A549 (cell line): Measurements from ENCODE around the gene NAA25. TPM values are rescaled to one million over a fixed set of nuclear protein-coding genes. Genes with fewer than 3 reads are reported as not detected.

Experiments used
- ATAC-seq, 2 experiments: fragments of 200-7000 bp in 1 of 2; fragments of >200 bp in 1 of 2; cut with Nextera tagmentation in 1 of 2; cut with Tn5 transposase in 1 of 2; 3 replicates each; pipeline versions ENCODE4 v1.8.0 to v1.9.1; 2018 to 2020; ENCODE audit warnings: mild to moderate bottlenecking in 1 of 2, moderate library complexity in 1 of 2
- CTCF ChIA-PET: fragments of 300-600 bp; sonication (Branson Sonifier 250); formaldehyde crosslinking; extraction: SDS; loops from one replicate; lab custom pipeline; 2021; ENCODE audit warnings: antibody characterized with exemption, inconsistent platforms; lab: Yijun Ruan, JAX
- POLR2A ChIA-PET: fragments of 350-600 bp; formaldehyde crosslinking; extraction: SDS; loops from one replicate; lab custom pipeline; 2021; ENCODE audit warnings: antibody characterized with exemption, inconsistent platforms; lab: Yijun Ruan, JAX
- DNase-seq, 2 experiments: peaks; one replicate each; pipeline versions ENCODE4 v3.0.0 to v3.0.0-alpha.2; 2011 to 2016; ENCODE audit warnings: low read depth in 1 of 2, low spot score in 1 of 2
- FAIRE-seq: peaks from 2 replicates; lab custom pipeline; 2011; peaks lifted over from hg19 to GRCh38; lab: Jason Lieb, UNC
- H3K27ac ChIP-seq, 2 experiments: fragments of >200 bp; sonication (Bioruptor Twin); formaldehyde crosslinking; 3 replicates each; pipeline ENCODE4 v1.5.1; 2016 to 2017
- H3K4me1 ChIP-seq: fragments of >200 bp; sonication (Bioruptor Twin); formaldehyde crosslinking; 3 replicates; pipeline ENCODE4 v1.6.1; 2016
- H3K4me2 ChIP-seq: fragments of >200 bp; sonication (Bioruptor Twin); formaldehyde crosslinking; 3 replicates; pipeline ENCODE4 v1.6.1; 2016
- H3K4me3 ChIP-seq: fragments of >200 bp; sonication (Bioruptor Twin); formaldehyde crosslinking; 3 replicates; pipeline ENCODE4 v1.5.1; 2016
- H3K9me3 ChIP-seq: fragments of >200 bp; sonication (Bioruptor Twin); formaldehyde crosslinking; 3 replicates; pipeline ENCODE4 v1.6.1; 2016
- ATOH8 ChIP-seq: fragments of 250-450 bp; sonication (Bioruptor Pico); IDR thresholded peaks from 2 replicates; pipeline ENCODE4 v1.5.0; 2020; ENCODE audit warnings: low read depth, mild to moderate bottlenecking, moderate library complexity
- BHLHE40 ChIP-seq: IDR thresholded peaks from 2 replicates; pipeline ENCODE4 v1.6.1; 2012; ENCODE audit warnings: low read depth, low read length, inconsistent platforms
- CBX2 ChIP-seq: fragments of 200-600 bp; sonication (generic); IDR thresholded peaks from 2 replicates; pipeline ENCODE4 v1.6.1; 2016; ENCODE audit warnings: low read depth, mild to moderate bottlenecking, borderline replicate concordance
- CBX8 ChIP-seq: fragments of 200-600 bp; sonication (generic); IDR thresholded peaks from 2 replicates; pipeline ENCODE4 v1.6.1; 2016
- CEBPB ChIP-seq, 2 experiments: fragments of >200 bp in 1 of 2; sonication (Bioruptor Twin) in 1 of 2; formaldehyde crosslinking in 1 of 2; IDR thresholded peaks; 2 replicates each; pipeline ENCODE4 v1.6.1; 2012 to 2016
- CHD2 ChIP-seq: fragments of 150-350 bp; IDR thresholded peaks from 2 replicates; pipeline ENCODE4 v1.6.1; 2014; ENCODE audit warnings: low read length; ENCODE audit not compliant: partially characterized antibody
- CTCF ChIP-seq: fragments of >200 bp; sonication (Bioruptor Twin); formaldehyde crosslinking; IDR thresholded peaks from 3 replicates; pipeline ENCODE4 v1.5.1; 2016
- E2F6 ChIP-seq: IDR thresholded peaks from 2 replicates; pipeline ENCODE4 v1.6.1; 2012; ENCODE audit warnings: low read depth, borderline replicate concordance
- EHF ChIP-seq: fragments of 250-450 bp; sonication (Bioruptor Pico); IDR thresholded peaks from 2 replicates; pipeline ENCODE4 v1.5.0; 2020; ENCODE audit warnings: mild to moderate bottlenecking
- ESRRA ChIP-seq: fragments of 150-350 bp; IDR thresholded peaks from 2 replicates; pipeline ENCODE4 v1.6.1; 2014; ENCODE audit warnings: mild to moderate bottlenecking, low read length, borderline replicate concordance
- FOSL2 ChIP-seq, 2 experiments: fragments of 450-650 bp in 1 of 2; fragments of >200 bp in 1 of 2; sonication (Bioruptor Twin) in 1 of 2; formaldehyde crosslinking; IDR thresholded peaks; 2 replicates each; pipeline versions ENCODE4 v1.5.0 to v1.6.1; 2016 to 2020; ENCODE audit warnings: mild to moderate bottlenecking in 1 of 2, moderate library complexity in 1 of 2
- HOXB13 ChIP-seq: fragments of 250-450 bp; sonication (Bioruptor Pico); IDR thresholded peaks from 2 replicates; pipeline ENCODE4 v1.5.0; 2020; ENCODE audit warnings: low read depth, mild to moderate bottlenecking, moderate library complexity
- HOXB5 ChIP-seq: fragments of 250-450 bp; sonication (Bioruptor Pico); IDR thresholded peaks from 2 replicates; pipeline ENCODE4 v1.5.0; 2020; ENCODE audit warnings: mild to moderate bottlenecking, moderate library complexity
- JUN ChIP-seq, 2 experiments: fragments of >200 bp; sonication (Bioruptor Twin); formaldehyde crosslinking; IDR thresholded peaks; 2 replicates in 1 of 2; 3 replicates in 1 of 2; pipeline ENCODE4 v1.6.1; 2016 to 2017
- MAX ChIP-seq: IDR thresholded peaks from 2 replicates; pipeline ENCODE4 v1.6.1; 2012
- MAZ ChIP-seq: fragments of 150-350 bp; IDR thresholded peaks from 2 replicates; pipeline ENCODE4 v1.6.1; 2014; ENCODE audit warnings: antibody characterized with exemption, low read depth, low read length, borderline replicate concordance
- MYC ChIP-seq: IDR thresholded peaks from 2 replicates; pipeline ENCODE4 v1.6.1; 2012; ENCODE audit warnings: mild to moderate bottlenecking, inconsistent platforms, low read length, improper control_type of control experiment, borderline replicate concordance
- PBX3 ChIP-seq: IDR thresholded peaks from 2 replicates; pipeline ENCODE4 v1.6.1; 2012
- PHF8 ChIP-seq: fragments of 200-600 bp; sonication (generic); IDR thresholded peaks from 2 replicates; pipeline ENCODE4 v1.6.1; 2016; ENCODE audit warnings: low read depth, mild to moderate bottlenecking, antibody characterized with exemption, moderate library complexity, borderline replicate concordance
- POLR2A ChIP-seq: IDR thresholded peaks from 2 replicates; pipeline ENCODE4 v1.6.1; 2012; ENCODE audit warnings: mild to moderate bottlenecking, low read length
- RARB ChIP-seq: fragments of 250-450 bp; sonication (Bioruptor Pico); IDR thresholded peaks from 2 replicates; pipeline ENCODE4 v1.8.0; 2021; ENCODE audit warnings: mild to moderate bottlenecking, moderate library complexity
- RFX5 ChIP-seq: fragments of 450-650 bp; IDR thresholded peaks from 2 replicates; pipeline ENCODE4 v1.7.1; 2014; ENCODE audit warnings: antibody characterized with exemption, mild to moderate bottlenecking, moderate library complexity
- ZSCAN20 ChIP-seq: fragments of 250-450 bp; sonication (Bioruptor Pico); IDR thresholded peaks from 2 replicates; pipeline ENCODE4 v1.8.0; 2022; ENCODE audit warnings: mild to moderate bottlenecking, moderate library complexity
- WGBS: methylation state at CpG from one replicate; pipeline ENCODE4 v1.1.6; 2017; ENCODE audit errors: missing lambda C conversion rate; 5-methylcytosine and 5-hydroxymethylcytosine counted together
- polyA minus RNA-seq: library from RNA; depleted of rRNA, polyadenylated mRNA; stranded (reverse); fragments of >200 nt; gene quantifications from 2 replicates; pipeline ENCODE4 v1.2.3, GENCODE V29; 2011; rRNA and poly(A)+ RNA removed
- polyA plus RNA-seq, 4 experiments: library from polyadenylated mRNA; depleted of rRNA in 3 of 4; stranded (reverse); fragments of >200 nt; fragmentation: RNase III in 1 of 4; extraction: RNeasy Plus Mini Kit Qiagen cat#74134 plus additional on column Dnase treatment in 1 of 4; gene quantifications; 2 replicates in 3 of 4; 3 replicates in 1 of 4; pipeline ENCODE4 v1.2.3, GENCODE V29; 2011 to 2017

NAA25 gene
- polyA plus RNA-seq (2011; rRNA removed) (41.4 and 49.3 TPM in 2 replicates), polyA plus RNA-seq (2017; fragmentation: RNase III; extraction: RNeasy Plus Mini Kit Qiagen cat#74134 plus additional on column Dnase treatment) (21.3 to 21.9 TPM (median 21.5 TPM) in 3 replicates), polyA minus RNA-seq (30.5 and 33.6 TPM in 2 replicates)
- polyA plus RNA-seq (2012; cell fraction: cytosol; rRNA removed), result 6.6 and 7.4 TPM in 2 replicates
- polyA plus RNA-seq (2012; cell fraction: nucleus; rRNA removed), result 9.7 and 16.5 TPM in 2 replicates

GRCh38 chr12:112108202-112109079, at the start of gene NAA25:
Gene NAA25, minus strand, starts transcription at chr12:112108783. Its CDS starts 10 bp downstream, at chr12:112108773.
- no peak for TF ChIP-seq FOSL2 (IDR thresholded peaks at IDR 0.05)
- no peak for TF ChIP-seq FOSL2 (CRISPR knock-in tag; IDR thresholded peaks at IDR 0.05)
- 0 out of 2 replicates have a peak, but pooled peaks have one; percentile 82 for TF ChIP-seq HOXB5
- no peak for TF ChIP-seq MAZ
- peak; percentile 70 for TF ChIP-seq POLR2A
- TF ChIP-seq CBX2, result peak; percentile 96
- TF ChIP-seq CBX8, result no peak
- TF ChIP-seq PHF8, result peak; percentile 81
- no peak for TF ChIP-seq BHLHE40
- peak; percentile 70; the same call in 1 of the 2 replicates for TF ChIP-seq ATOH8 (CRISPR knock-in tag)
- TF ChIP-seq EHF (CRISPR knock-in tag), result peak; percentile 68; the same call in 1 of the 2 replicates
- peak; percentile 69 to 89; a peak in 4 of 5 replicates for TF ChIP-seq JUN (IDR thresholded peaks at IDR 0.05)
- TF ChIP-seq MYC, result peak; percentile 89
- 0 out of 2 replicates have a peak, but pooled peaks have one; percentile 58 for TF ChIP-seq E2F6
- peak; percentile 97 for TF ChIP-seq MAX
- no peak for TF ChIP-seq RFX5
- 0 out of 2 replicates have a peak, but pooled peaks have one; percentile 68 for TF ChIP-seq HOXB13 (CRISPR knock-in tag)
- TF ChIP-seq RARB (CRISPR knock-in tag), result no peak
- no peak for TF ChIP-seq ZSCAN20 (CRISPR knock-in tag)
- no peak for TF ChIP-seq ESRRA
- ATAC-seq (peak; percentile 81 to 85), DNase-seq (peak; percentile 84 to 93)

GRCh38 chr12:112153893-112154219, 45.3 kb upstream of the NAA25 start:
- peaks cover 9% of the 10 kb centered on the region; the same call in 2 of the 3 replicates for H3K9me3 ChIP-seq
- ChIA-PET CTCF (interaction anchor here (1.9 kb wide), 1 partner anchor 234 kb away, joined by 6 read pairs; no protein-coding TSS in a partner anchor), POLR2A (no interaction called here)
- H3K4me2 ChIP-seq, result no peak overlapping the region
- 95% methylated on average over 8 of the region's 8 CpGs for WGBS
- no peak for TF ChIP-seq CEBPB (IDR thresholded peaks at IDR 0.05)
- no peak for TF ChIP-seq EHF (CRISPR knock-in tag)
- TF ChIP-seq CHD2, result no peak
- TF ChIP-seq PHF8, result no peak
- no peak for TF ChIP-seq PBX3
- no peak for TF ChIP-seq HOXB5
- TF ChIP-seq CTCF, result no peak
- DNase-seq (no peak), FAIRE-seq (no peak), ATAC-seq (no peak; a peak in 2 of 6 replicates)
- H3K4me1 ChIP-seq, result no peaks in the 10 kb centered on the region
- no peak overlapping the region for H3K4me3 ChIP-seq
- no peak overlapping the region for H3K27ac ChIP-seq

More at GRCh38 chr12:112108202-112109079, at the start of gene NAA25:
- CTCF ChIA-PET, result interaction anchor here (0.7 to 1.5 kb wide), 8 partner anchors 10 to 302 kb away, joined by 3 to 4 read pairs (median 3); partner anchors contain the start of genes ERP29, TMEM116 and TRAFD1
- POLR2A ChIA-PET, result interaction anchor here (0.7 to 2.8 kb wide), 9 partner anchors 10 to 293 kb away, joined by 3 to 16 read pairs (median 4); partner anchors contain the start of genes ERP29, TMEM116 and TRAFD1
- peaks cover 66% of the 10 kb centered on the region for H3K4me1 ChIP-seq
- 1% methylated on average over 25 of the region's 74 CpGs for WGBS
- peak within 1 kb of the TSS; percentile 91 for H3K4me3 ChIP-seq
- no peak for FAIRE-seq
- peak within 1 kb of the TSS; percentile 89 to 98 for H3K27ac ChIP-seq
- peak within 1 kb of the TSS; percentile 96 for H3K4me2 ChIP-seq
- no peaks in the 10 kb centered on the region for H3K9me3 ChIP-seq
